Fibroblast of skin of right biceps (primary cell): ENCODE measurements around the gene CDH16.
"Not testable (repeated sequence)": the region's sequence is repeated elsewhere in the genome, so short reads cannot be mapped to it uniquely, and the experiment has no call there.

Experiments
- DNase-seq: peaks from one replicate; pipeline ENCODE4 v3.0.0-alpha.2; 2013

The CDH16 gene

GRCh38 chr16:66908116-66908515 is 10.6 kb downstream of the CDH16 start:
- no peak for DNase-seq

- no peak for DNase-seq
Measured at GRCh38 chr16:66906916-66907836, 11.5 kb downstream of the CDH16 start.

GRCh38 chr16:66905633-66906539 is 12.8 kb downstream of the CDH16 start:
- peak; percentile 22 for DNase-seq

DNA sequence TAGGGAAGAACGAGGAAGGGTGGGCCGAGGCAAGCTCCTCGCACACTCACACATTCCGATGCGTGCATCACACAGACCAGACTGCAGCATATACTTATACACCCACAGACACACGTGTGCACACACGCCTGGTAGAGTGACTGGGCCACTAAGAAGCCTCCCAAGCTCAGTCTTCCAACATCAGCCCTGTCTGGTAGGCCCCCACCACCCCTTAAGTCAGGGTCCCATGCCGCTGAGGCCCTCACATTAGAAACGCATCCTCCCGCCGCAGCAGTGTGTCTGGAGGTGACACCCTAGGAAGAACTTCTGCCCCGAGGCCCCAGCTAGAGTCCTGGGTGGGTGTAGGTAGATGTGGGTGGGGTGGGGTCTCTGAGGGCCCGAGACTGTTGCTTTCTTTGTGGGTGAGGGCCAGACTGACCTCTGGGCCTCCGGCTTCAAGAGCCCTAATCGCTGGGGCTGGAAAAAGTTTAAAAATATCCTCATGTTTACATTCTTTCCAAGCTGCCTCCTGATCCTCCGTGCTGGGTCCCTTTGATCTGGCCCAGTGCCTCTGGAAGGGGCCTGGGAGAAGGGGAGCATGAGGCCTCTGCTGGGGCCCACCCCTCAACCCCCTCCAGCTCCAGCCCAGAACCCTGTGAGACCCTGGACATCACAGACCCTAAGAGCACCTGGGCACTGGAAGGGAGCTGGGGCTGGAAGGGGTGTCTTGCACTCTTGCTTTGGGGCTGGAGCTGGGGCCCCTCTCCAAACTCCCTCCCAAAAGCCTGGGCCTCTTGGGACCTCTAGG is 13.6 kb downstream of the CDH16 start:
- DNase-seq: peak; percentile 22

DNA sequence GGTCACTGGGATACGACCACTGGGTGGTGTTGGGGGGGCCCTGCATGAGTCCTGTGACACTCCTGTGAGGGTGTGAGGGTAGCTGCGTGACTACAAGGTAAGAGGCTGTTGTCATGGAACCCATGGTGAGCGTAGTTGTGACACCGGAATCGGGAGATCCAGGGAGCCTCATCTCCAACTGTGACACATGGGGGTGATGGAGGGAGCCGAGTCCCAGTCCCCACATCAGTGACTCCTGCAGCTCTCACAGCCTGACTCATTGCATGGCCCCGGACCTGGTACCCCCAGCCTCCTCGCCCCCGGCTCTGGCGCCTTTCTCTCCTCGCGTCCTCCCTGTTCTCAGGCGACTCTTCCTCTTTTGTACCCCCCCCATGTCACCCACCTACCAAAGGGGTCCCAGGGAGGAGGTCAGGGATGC is 14.2 kb downstream of the CDH16 start:
- DNase-seq: no peak

DNA sequence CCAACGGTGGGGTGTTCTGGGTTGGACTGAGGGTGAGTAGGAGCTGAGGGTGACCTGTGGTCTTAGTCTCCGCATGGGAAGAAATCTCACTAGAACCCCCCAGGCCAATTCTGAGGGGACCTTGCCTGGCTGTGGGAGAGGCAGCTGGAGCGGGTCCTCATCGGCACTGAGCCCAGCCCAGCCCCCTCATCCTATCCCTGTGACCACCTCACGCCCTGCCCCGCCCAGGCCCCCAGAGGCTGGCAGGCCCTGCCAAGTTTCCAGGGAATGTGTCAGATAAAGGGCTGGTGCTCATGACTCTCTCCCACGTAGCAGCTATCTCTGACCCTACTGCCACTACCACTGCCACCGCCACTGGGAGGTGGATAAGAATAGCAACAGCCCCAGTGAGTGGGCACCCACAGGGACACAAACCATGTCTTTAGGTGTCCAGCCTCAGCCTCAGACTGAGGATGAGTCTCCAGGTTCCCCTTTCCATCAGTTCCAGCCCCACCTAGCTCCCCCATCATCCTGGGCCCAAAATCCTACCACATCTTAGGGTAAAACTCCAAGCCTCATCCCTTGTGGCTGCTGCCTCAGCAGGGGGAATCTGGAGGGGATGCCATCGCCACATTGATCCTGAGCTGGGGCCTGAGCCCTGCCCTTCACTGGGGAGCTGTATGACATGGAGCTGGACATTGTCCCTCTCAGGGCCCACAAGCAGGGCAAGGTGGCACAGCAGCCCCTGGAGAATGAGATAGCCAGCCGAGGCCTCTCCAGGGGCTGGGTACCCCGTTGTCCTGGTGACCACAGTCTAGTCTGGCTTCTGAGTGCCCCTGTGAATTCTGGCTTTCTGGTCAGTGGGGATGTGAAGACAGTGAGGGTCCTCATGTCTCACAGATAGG is 14.9 kb downstream of the CDH16 start:
- DNase-seq: no peak

GRCh38 chr16:66902648-66903543 is 15.8 kb downstream of the CDH16 start:
- no peak for DNase-seq

- DNase-seq: no peak
Measured at GRCh38 chr16:66901626-66902025, 17.1 kb downstream of the CDH16 start.

- DNase-seq: no peak
Measured at GRCh38 chr16:66900721-66901441, 17.8 kb downstream of the CDH16 start.

DNA sequence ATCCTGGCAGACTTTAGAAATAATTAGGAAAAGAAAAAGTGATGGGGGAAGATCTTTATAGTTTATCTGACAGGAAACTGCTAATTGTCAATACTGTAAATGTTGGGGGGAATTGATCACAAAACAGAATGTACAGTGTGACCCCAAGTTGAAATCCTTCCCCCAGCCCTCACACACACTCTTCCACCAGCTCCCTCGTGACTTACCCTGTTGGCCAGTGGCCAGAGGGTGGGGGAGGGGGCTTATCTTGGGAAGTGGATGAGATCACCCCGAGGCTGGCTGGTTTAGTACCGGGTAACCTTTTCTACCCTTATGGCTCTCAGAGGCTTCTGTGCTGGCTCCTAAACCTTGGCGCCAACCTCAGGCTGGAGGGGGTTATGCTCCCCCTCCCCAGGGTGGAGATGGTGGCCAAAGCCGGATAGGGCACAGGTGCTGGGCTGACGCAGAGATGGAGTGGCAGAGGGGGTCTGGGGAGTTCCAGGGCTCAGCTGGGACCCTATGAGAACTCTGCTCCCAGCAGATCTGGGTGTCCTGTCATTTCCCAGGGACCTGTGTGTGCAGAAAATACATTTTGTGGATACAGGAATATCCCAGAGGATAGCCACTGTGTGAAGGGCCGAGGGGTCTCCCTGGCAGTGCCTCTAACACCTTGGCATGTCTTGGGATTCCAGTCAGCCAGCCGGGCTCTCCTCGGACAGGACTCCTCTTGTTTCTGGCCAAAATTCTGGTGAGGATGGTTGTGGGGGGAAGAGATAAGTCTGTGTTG is 18.6 kb downstream of the CDH16 start:
- peak; percentile 77 for DNase-seq

GRCh38 chr16:66899310-66899944 is 19.3 kb downstream of the CDH16 start:
- DNase-seq: no peak

GRCh38 chr16:66898933-66899309 is 19.8 kb downstream of the CDH16 start:
- no peak for DNase-seq

DNA sequence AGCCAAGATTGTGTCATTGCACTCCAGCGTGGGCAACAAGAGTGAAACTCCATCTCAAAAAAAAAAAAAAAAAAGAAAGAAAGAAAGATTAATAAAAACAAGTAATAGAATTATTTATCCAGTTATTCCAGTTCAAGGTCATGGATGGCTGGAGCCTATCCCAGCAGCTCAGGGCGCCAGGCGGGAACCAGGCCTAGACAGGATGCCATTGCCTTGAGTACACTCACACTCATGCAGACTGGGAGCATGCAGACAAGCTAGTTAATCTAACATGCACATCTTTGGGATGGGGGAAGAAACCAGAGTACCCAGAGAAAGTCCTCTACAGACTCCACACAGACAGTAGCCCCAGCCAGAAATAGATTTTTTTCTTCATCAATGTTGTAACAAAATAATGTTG is 20.5 kb downstream of the CDH16 start:
- DNase-seq: peak; percentile 55

DNA sequence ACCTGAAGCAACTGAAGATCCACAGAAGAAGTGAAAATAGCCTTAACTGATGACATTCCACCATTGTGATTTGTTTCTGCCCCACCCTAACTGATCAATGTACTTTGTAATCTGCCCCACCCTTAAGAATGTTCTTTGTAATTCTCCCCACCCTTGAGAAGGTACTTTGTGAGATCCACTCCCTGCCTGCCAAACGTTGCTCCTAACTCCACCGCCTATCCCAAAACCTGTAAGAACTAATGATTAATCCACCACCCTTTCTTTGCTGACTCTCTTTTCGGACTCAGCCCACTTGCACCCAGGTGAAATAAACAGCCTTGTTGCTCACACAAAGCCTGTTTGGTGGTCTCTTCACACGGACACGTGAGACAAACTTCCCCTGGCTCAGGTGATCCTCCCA is 22.0 kb downstream of the CDH16 start:
- not testable (repeated sequence) for DNase-seq

DNA sequence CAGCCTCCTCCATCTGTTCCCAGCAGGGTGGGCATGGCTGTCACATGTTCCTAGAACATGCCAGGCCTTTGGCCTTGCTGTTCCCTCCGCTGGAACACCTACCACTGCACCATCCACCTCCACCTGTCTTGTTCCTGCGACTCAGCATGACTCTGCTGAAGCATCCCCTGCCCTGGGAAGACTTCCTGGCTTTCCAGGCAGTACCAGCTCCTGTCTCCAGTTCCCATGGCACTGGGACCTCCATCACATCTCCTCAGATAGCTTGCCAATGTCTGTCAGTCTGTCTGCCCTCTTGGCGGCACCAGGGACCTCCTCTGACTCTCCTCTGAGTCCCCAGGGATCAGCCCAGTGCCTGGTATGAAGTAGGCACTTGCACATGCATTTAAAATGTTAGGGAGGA is 22.7 kb downstream of the CDH16 start:
- no peak for DNase-seq

DNA sequence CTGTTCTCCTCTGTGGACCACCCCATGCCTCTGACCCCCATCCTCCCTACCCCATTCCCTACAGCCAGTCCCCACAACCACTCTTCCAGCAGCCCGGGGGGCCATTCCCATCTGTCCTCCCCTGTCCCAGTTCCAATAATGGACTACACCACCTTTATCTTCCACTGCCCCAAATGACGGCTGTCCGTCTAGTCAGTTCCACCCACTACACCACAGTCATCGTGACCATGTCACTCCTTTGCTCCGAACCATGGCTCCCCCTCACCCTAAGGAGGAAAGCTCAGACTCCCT is 23.1 kb downstream of the CDH16 start:
- DNase-seq: no peak

DNA sequence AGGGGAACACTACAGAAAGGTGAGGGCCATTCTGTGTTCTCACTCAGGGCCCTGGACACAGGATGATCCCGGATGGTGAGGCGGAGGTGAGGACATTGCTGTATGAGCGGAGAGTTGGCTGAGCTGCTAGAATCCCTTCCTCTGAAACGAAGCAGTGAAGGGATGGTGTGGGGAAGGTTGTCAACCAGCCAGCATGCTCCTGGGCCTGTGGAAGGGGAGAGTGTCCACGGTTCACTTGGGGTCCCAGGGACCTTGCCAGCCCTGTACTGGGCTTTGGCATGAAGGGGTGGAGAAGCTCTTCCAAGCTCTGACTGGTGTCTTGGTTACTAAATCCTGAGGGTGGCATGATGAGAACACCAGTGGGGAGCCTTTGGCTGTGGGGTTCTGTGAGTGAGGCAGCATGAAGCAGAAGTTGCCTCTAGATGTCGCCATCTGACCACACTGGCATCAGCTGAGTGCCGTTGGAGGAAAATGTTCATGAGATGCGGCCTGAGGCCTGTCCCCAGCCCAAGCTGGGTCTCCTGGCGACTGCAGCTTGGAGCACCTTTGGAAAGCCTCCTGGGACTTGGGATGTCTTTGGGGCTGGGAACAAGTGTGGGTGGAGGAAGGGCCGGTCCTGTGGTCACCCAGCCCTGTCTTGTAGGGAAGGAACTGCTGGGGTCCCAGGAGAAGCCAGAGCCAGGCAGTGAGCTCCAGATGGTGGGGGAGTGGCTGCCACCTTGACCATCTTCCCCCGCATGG is 23.6 kb downstream of the CDH16 start:
- peak; percentile 59 for DNase-seq

GRCh38 chr16:66894055-66894454 is 24.6 kb downstream of the CDH16 start:
- DNase-seq: no peak
